Pancreas (tissue), 10 donors: Measurements from ENCODE around the gene CRISPLD2. TPM values are rescaled to one million over a fixed set of nuclear protein-coding genes. Genes with fewer than 3 reads are reported as not detected.

Source experiments
- ATAC-seq, 4 donors: fragments of 200-7000 bp; cut with Tn5 transposase; one replicate each; pipeline versions ENCODE4 v1.8.0 to v1.9.1; 2020; ENCODE audit warnings: mild to moderate bottlenecking in 4 of 4, moderate library complexity in 4 of 4
- DNase-seq, 6 donors: peaks; one replicate each; pipeline ENCODE4 v3.0.0-alpha.2; 2020
- FAIRE-seq: peaks from 2 replicates; lab custom pipeline; 2012; peaks lifted over from hg19 to GRCh38; lab: Jason Lieb, UNC
- H3K27ac ChIP-seq, 4 donors: fragments of 200-600 bp; sonication (generic); 1 replicate in 3 of 4; 2 replicates in 1 of 4; pipeline versions ENCODE4 v1.5.0 to v1.8.0; 2020
- H3K27me3 ChIP-seq, 4 donors: fragments of 200-600 bp; one replicate each; pipeline ENCODE4 v1.8.0; 2021
- H3K36me3 ChIP-seq, 3 donors: fragments of 200-600 bp; sonication (generic) in 1 of 3; one replicate each; pipeline versions ENCODE4 v1.5.0 to v1.8.0; 2020 to 2021
- H3K4me1 ChIP-seq, 3 donors: fragments of 200-600 bp; one replicate each; pipeline ENCODE4 v1.8.0; 2021
- H3K4me3 ChIP-seq, 4 donors: fragments of 200-600 bp; sonication (generic) in 2 of 4; one replicate each; pipeline versions ENCODE4 v1.5.0 to v1.8.0; 2020 to 2021
- H3K9me3 ChIP-seq, 4 donors: fragments of 200-600 bp; one replicate each; pipeline ENCODE4 v1.8.0; 2021
- CTCF ChIP-seq, 4 donors: fragments of 200-600 bp; sonication (generic) in 3 of 4; IDR thresholded peaks; one replicate each; pipeline versions ENCODE4 v1.5.0 to v1.8.0; 2021; ENCODE audit warnings: antibody characterized with exemption in 4 of 4
- WGBS, 2 donors: extraction: QIAGEN DNeasy Blood & Tissue Kit; methylation state at CpG; one replicate each; pipeline ENCODE4 v1.1.7; 2013; 5-methylcytosine and 5-hydroxymethylcytosine counted together
- intact Hi-C, 3 donors: fragments of 100-400 bp; cut with DNase I; formaldehyde crosslinking; loops; one replicate each; pipeline versions ENCODE4 v1.11.1 to v1.14.2; 2022
- polyA plus RNA-seq, 2 donors: library from polyadenylated mRNA; stranded (reverse); fragments of 200-250 nt; gene quantifications; one replicate each; pipeline ENCODE4 v1.2.3, GENCODE V29; 2013
- total RNA-seq, 6 donors: library from RNA; stranded (reverse); fragmentation: NEBNext Ultra II Directional in 4 of 6; extraction: Animal tissue kit (Norgen Biotek cat#: 25700) in 4 of 6; gene quantifications; one replicate each; pipeline versions ENCODE4 v1.2.1 to v1.2.4, GENCODE V29; 2021 to 2023
- donor health status: healthy with polysubstance abuse.
- donor health status: DM: no; HTN: no; CAD: no; lungs with moderate emphysema.
- donor health status: DM: no; HTN: no; CAD: no.
- donor health status: control.
- donor health status: control.
- donor health status: Bipolar disorder and iron deficiency.
- donor health status: DM: yes; HTN: yes; CAD: no.
- donor health status: DM: no; HTN: no; CAD: no.
- donor health status: DM: no; HTN: no; CAD: no.
- donor health status: DM: yes; HTN: yes; CAD: no.

Gene CRISPLD2
- total and polyA plus RNA-seq, 8 donors, result 4.1 to 40.2 (median 14.1) TPM

DNA sequence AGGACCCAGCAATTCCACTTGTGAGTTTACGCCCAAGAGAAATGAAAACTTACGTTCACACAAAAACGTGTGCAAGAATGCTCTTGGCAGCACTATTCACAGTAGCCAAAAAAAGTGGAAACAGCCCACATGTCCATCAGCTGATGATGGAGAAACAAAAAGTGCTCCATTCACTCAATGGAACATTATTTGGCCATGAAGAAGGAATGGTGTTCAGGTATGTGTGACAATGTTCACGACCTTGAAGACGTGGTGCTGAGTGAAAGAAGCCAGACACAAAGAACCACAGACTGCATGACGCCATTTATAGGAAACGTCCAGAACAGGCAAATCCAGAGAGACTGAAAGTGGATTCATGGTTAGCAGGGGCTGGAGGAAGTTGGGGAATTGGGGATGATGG is 106.7 kb downstream of the CRISPLD2 start:
- ATAC-seq (no peak), DNase-seq (no peak), FAIRE-seq (no peak)
- Histone ChIP-seq H3K4me1 (no peaks in the 10 kb centered on the region), H3K36me3 (no peaks in the 10 kb centered on the region), H3K9me3 (no peaks in the 10 kb centered on the region), H3K4me3 (no peak overlapping the region), H3K27me3 (no peaks in the 10 kb centered on the region), H3K27ac (no peak overlapping the region)
- intact Hi-C loops, result loop anchor here in 2 of 3 donors (5.0 kb wide), 2 partner anchors 36 to 41 kb away; no protein-coding TSS in a partner anchor
- WGBS, 2 donors, result 47 to 83% methylated on average over 7 of the region's 7 CpGs
- no peak for TF ChIP-seq CTCF (IDR thresholded peaks at IDR 0.05)

DNA sequence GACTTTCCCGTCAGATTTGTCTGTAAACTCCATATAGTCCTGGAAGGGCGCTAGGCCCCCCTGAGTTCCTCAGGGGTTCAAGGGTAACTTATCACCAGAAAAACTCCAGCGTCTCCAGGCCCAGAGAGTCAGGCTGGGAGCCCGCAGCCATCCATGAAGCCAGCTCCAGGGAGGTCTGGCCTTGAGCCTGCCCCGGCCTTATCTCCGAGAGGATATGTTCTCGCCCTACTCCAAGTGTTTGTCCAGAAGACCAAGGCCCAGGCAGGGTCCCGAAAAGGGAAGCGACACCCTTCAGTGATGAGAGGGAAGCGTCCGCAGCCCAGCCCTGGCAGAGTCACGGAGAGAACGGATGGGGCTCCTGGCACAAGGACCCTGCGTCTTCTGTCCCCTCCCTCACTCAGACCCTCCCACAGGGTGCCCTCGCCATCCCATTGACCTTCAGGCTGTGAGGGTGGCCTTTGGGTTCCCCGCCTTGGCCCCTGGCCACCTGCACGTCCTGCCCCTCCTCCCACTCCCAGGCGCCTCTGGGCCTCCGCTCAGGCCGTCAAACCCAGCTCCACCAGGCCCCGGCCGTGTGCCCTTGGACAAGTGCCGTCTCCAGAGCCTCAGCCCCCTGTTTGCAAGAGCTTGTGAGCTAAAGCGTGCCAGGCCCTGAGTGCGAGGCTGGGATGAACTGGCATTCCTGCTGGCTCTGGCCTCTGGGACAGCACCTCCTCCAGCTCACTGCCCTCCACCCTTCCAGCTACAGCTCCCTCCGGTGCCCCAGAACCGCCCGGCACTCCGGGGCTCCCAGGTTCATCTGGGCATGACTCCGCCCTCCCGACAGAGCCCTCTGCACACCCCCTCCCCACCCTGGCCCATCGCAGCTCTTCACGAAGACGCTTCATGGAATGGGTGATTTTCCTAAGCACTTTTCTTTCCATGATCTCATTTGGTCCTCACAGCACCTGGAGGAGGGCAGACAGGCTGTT is 108.1 kb downstream of the CRISPLD2 start:
- Histone ChIP-seq H3K27me3 (no peaks in the 10 kb centered on the region), H3K27ac (no peak overlapping the region), H3K9me3 (no peaks in the 10 kb centered on the region), H3K4me3 (no peak overlapping the region), H3K36me3 (no peaks in the 10 kb centered on the region), H3K4me1 (peaks cover 0 to under 1% (median 0%) of the 10 kb centered on the region in 3 donors)
- DNase-seq, result peak in 2 of 6 donors; percentile 21 to 77
- WGBS, 2 donors, result 66 to 74% methylated on average over 34 of the region's 34 CpGs
- FAIRE-seq, result no peak
- no peak for TF ChIP-seq CTCF (IDR thresholded peaks at IDR 0.05)
- intact Hi-C loops, result loop anchor here in 2 of 3 donors (5.0 kb wide), 2 partner anchors 34 to 39 kb away; no protein-coding TSS in a partner anchor
- peak in 2 of 4 donors; percentile 11 to 17 for ATAC-seq

DNA sequence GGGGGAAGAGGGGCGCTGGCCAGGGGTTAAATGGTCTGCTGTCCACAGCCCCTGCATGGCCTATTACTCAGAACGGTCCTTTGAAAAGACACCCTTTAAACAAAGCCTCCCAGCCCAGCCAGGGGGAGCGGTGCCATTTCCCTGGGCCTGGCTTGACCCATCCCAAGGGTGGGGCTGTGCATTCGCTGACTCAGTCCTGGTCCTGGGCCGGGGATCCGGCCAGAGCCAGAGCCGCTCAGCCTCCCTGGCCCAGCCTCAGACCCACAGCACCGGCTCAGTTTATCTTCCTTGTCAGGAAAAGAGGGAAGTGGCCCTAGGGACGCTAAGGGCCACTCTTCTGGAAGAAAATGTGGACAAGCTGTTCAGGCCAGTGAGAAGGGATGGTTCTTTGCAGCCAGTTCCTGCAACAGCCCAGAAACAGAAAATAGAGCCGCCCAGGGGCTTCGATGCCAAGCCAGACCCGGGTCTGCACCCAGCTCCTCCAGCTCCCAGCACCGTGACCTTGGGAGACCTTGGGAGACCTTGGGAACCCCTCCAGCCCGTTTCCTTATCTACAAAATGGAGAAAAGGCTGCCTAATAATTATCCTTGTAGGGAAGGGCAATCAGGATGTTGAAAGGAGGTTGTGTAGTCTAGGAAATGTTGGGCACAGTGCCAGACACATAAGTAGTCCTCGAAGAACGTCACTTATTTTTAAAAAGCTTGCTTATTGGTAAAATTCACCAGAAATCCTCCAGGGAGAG is 109.1 kb downstream of the CRISPLD2 start:
- H3K27ac ChIP-seq, result no peak overlapping the region

More for the DNA sequence above, 109.1 kb downstream of the CRISPLD2 start:
- no peaks in the 10 kb centered on the region for H3K36me3 ChIP-seq
- no peaks in the 10 kb centered on the region for H3K27me3 ChIP-seq
- DNase-seq (no peak), ATAC-seq (peak in 3 of 4 donors; percentile 17 to 35 (median 25)), FAIRE-seq (no peak)
- H3K4me1 ChIP-seq, result peaks cover 7 to 9% (median 7%) of the 10 kb centered on the region in 3 donors
- no peaks in the 10 kb centered on the region for H3K9me3 ChIP-seq
- no peak for TF ChIP-seq CTCF (IDR thresholded peaks at IDR 0.05)
- intact Hi-C loops, result loop anchor here in 2 of 3 donors (5.0 kb wide), 2 partner anchors 33 to 38 kb away; no protein-coding TSS in a partner anchor
- WGBS, 2 donors, result 52 to 53% methylated on average over 16 of the region's 16 CpGs
- no peak overlapping the region for H3K4me3 ChIP-seq
